ENCODE data around the gene STAMBPL1.
A peak's percentile ranks its signal among the peaks of the same experiment; 100 is the strongest.

The STAMBPL1 gene

GRCh38 chr10:88949051-88949450 lies 69.0 kb downstream of the STAMBPL1 start:
- no peak for DNase-seq (ENCODE audit: low read depth, low spot score)

- no peak for DNase-seq (ENCODE audit: low read depth, low spot score)
Observed at GRCh38 chr10:88949912-88950837, 70.1 kb downstream of the STAMBPL1 start.

- DNase-seq (ENCODE audit: low read depth, low spot score), result peak; percentile 91
Observed at GRCh38 chr10:88952647-88953111, 72.6 kb downstream of the STAMBPL1 start, which contains the start of gene ACTA2. TSS of gene ACTA2 (minus strand) at chr10:88952773. CDS start at chr10:88948930, 3,843 bp downstream.

- no peak for DNase-seq (ENCODE audit: low read depth, low spot score)
Observed at GRCh38 chr10:88953662-88954061, 73.6 kb downstream of the STAMBPL1 start.

GRCh38 chr10:88954458-88955083 lies 74.5 kb downstream of the STAMBPL1 start:
- DNase-seq (ENCODE audit: low read depth, low spot score), result no peak

GRCh38 chr10:88957381-88957780 lies 77.3 kb downstream of the STAMBPL1 start:
- DNase-seq (ENCODE audit: low read depth, low spot score), result no peak

- no peak for DNase-seq (ENCODE audit: low read depth, low spot score)
Observed at GRCh38 chr10:88958721-88959120, 78.7 kb downstream of the STAMBPL1 start.

- no peak for DNase-seq (ENCODE audit: low read depth, low spot score)
Observed at GRCh38 chr10:88960802-88961201, 80.8 kb downstream of the STAMBPL1 start.

- DNase-seq (ENCODE audit: low read depth, low spot score), result no peak
Observed at GRCh38 chr10:88961266-88961665, 81.2 kb downstream of the STAMBPL1 start.

GRCh38 chr10:88962336-88962735 lies 82.3 kb downstream of the STAMBPL1 start:
- DNase-seq (ENCODE audit: low read depth, low spot score), result no peak

- no peak for DNase-seq (ENCODE audit: low read depth, low spot score)
Observed at GRCh38 chr10:88963318-88963717, 83.3 kb downstream of the STAMBPL1 start.

- DNase-seq (ENCODE audit: low read depth, low spot score), result no peak
Observed at GRCh38 chr10:88964360-88964759, 84.3 kb downstream of the STAMBPL1 start.

- no peak for DNase-seq (ENCODE audit: low read depth, low spot score)
Observed at GRCh38 chr10:88964869-88965415, 84.9 kb downstream of the STAMBPL1 start.

GRCh38 chr10:88966797-88967196 lies 86.8 kb downstream of the STAMBPL1 start:
- DNase-seq (ENCODE audit: low read depth, low spot score), result no peak

GRCh38 chr10:88968391-88968790 lies 88.3 kb downstream of the STAMBPL1 start:
- DNase-seq (ENCODE audit: low read depth, low spot score), result no peak

GRCh38 chr10:88971221-88972061 lies 91.4 kb downstream of the STAMBPL1 start:
- no peak for DNase-seq (ENCODE audit: low read depth, low spot score)
